IMR-90 (cell line): Measurements from ENCODE around the gene GPR62. TPM values are rescaled to one million over a fixed set of nuclear protein-coding genes. Genes with fewer than 3 reads are reported as not detected.

Experiments
- ATAC-seq: fragments of 200-7000 bp; cut with Tn5 transposase; 2 replicates; pipeline ENCODE4 v1.9.1; 2020; ENCODE audit warnings: low read depth, mild to moderate bottlenecking, moderate library complexity
- BruUV-seq: library from RNA; stranded (reverse); fragments of 400-500 nt; replicated peaks from 2 replicates; lab custom pipeline; 2021; lab: Mats Ljungman, UMichigan
- CTCF ChIA-PET: fragments of 300-600 bp; formaldehyde crosslinking; extraction: SDS; loops from one replicate; lab custom pipeline; 2021; ENCODE audit warnings: antibody characterized with exemption; lab: Yijun Ruan, JAX
- POLR2A ChIA-PET: fragments of 300-600 bp; sonication (Branson Sonifier 250); formaldehyde crosslinking; loops from one replicate; lab custom pipeline; 2022; ENCODE audit warnings: antibody characterized with exemption; ENCODE audit not compliant: unreplicated experiment; lab: Charles Lee
- DNase-seq: peaks from one replicate; pipeline ENCODE4 v3.0.0; 2013
- H2AFZ ChIP-seq: replicated peaks from 2 replicates; pipeline ENCODE3; 2013; ENCODE audit warnings: low read length, mild to moderate bottlenecking; ENCODE audit not compliant: poor library complexity
- H2AK5ac ChIP-seq: 2 replicates; pipeline ENCODE4 v1.6.1; 2013; ENCODE audit warnings: low read depth, low read length, inconsistent platforms
- H2AK9ac ChIP-seq: replicated peaks from 2 replicates; pipeline ENCODE3; 2013; ENCODE audit warnings: mild to moderate bottlenecking, low read depth, low read length, moderate library complexity; ENCODE audit not compliant: poor library complexity
- H2BK120ac ChIP-seq: 2 replicates; pipeline ENCODE4 v1.6.1; 2013; ENCODE audit warnings: low read depth, low read length, inconsistent platforms
- H2BK15ac ChIP-seq: 3 replicates; pipeline ENCODE4 v1.6.1; 2013; ENCODE audit warnings: low read depth, low read length, inconsistent platforms
- H2BK20ac ChIP-seq: 2 replicates; pipeline ENCODE4 v1.6.1; 2013; ENCODE audit warnings: low read depth, mild to moderate bottlenecking, inconsistent platforms, low read length, moderate library complexity
- H2BK5ac ChIP-seq: 2 replicates; pipeline ENCODE4 v1.6.1; 2013; ENCODE audit warnings: mild to moderate bottlenecking, low read depth, low read length, inconsistent platforms; ENCODE audit not compliant: poor library complexity, severe bottlenecking
- H3K14ac ChIP-seq: replicated peaks from 2 replicates; pipeline ENCODE4 v1.6.1; 2013; ENCODE audit warnings: low read depth, low read length, inconsistent platforms
- H3K18ac ChIP-seq: 2 replicates; pipeline ENCODE4 v1.6.1; 2013; ENCODE audit warnings: low read depth, low read length, control low read depth
- H3K23ac ChIP-seq: 2 replicates; pipeline ENCODE4 v1.6.1; 2013; ENCODE audit warnings: low read depth, low read length, inconsistent platforms
- H3K27ac ChIP-seq: 2 replicates; pipeline ENCODE4 v1.5.1; 2013; ENCODE audit warnings: mild to moderate bottlenecking, control low read depth, low read length; ENCODE audit not compliant: insufficient read depth
- H3K27me3 ChIP-seq: 2 replicates; pipeline ENCODE4 v1.6.1; 2013; ENCODE audit warnings: low read length; ENCODE audit not compliant: control insufficient read depth, insufficient read depth
- H3K36me3 ChIP-seq: 2 replicates; pipeline ENCODE4 v1.6.1; 2013; ENCODE audit warnings: low read length, mixed read lengths; ENCODE audit not compliant: control insufficient read depth, insufficient read depth
- H3K4ac ChIP-seq: 2 replicates; pipeline ENCODE4 v1.6.1; 2013; ENCODE audit warnings: low read depth, low read length, inconsistent platforms
- H3K4me1 ChIP-seq: 2 replicates; pipeline ENCODE4 v1.6.1; 2013; ENCODE audit warnings: low read length, mixed read lengths; ENCODE audit not compliant: control insufficient read depth, insufficient read depth
- H3K4me2 ChIP-seq: 2 replicates; pipeline ENCODE4 v1.6.1; 2013; ENCODE audit warnings: low read depth, mild to moderate bottlenecking, control low read depth, low read length, moderate library complexity
- H3K4me3 ChIP-seq: 2 replicates; pipeline ENCODE4 v1.5.1; 2013; ENCODE audit warnings: low read depth, mild to moderate bottlenecking, control low read depth, low read length, moderate library complexity; ENCODE audit not compliant: insufficient read depth
- H3K56ac ChIP-seq: 2 replicates; pipeline ENCODE4 v1.6.1; 2013; ENCODE audit warnings: low read length, inconsistent platforms; ENCODE audit not compliant: insufficient read depth; ENCODE audit errors: extremely low read depth
- H3K79me1 ChIP-seq, 2 experiments: 2 replicates each; pipeline ENCODE4 v1.6.1; 2013; ENCODE audit warnings: low read length in 2 of 2, inconsistent platforms in 1 of 2, low read depth in 1 of 2
- H3K9ac ChIP-seq: 2 replicates; pipeline ENCODE4 v1.6.1; 2013; ENCODE audit warnings: low read depth, low read length, control low read depth
- H3K9me1 ChIP-seq: 2 replicates; pipeline ENCODE4 v1.6.1; 2013; ENCODE audit warnings: low read length, inconsistent platforms; ENCODE audit not compliant: insufficient read depth
- H3K9me3 ChIP-seq: 2 replicates; pipeline ENCODE4 v1.6.1; 2013; ENCODE audit warnings: low read length; ENCODE audit not compliant: control insufficient read depth, insufficient read depth
- H4K20me1 ChIP-seq: 2 replicates; pipeline ENCODE4 v1.6.1; 2013; ENCODE audit warnings: low read length, inconsistent platforms; ENCODE audit not compliant: insufficient read depth
- H4K5ac ChIP-seq: 2 replicates; pipeline ENCODE4 v1.6.1; 2013; ENCODE audit warnings: mild to moderate bottlenecking, low read depth, low read length, control low read depth
- H4K8ac ChIP-seq, 2 experiments: 2 replicates each; pipeline ENCODE4 v1.6.1; 2013; ENCODE audit warnings: low read depth in 2 of 2, low read length in 2 of 2, control low read depth in 1 of 2, inconsistent platforms in 1 of 2
- H4K91ac ChIP-seq: 2 replicates; pipeline ENCODE4 v1.6.1; 2013; ENCODE audit warnings: low read depth, low read length, inconsistent platforms; ENCODE audit not compliant: insufficient read depth
- BHLHE40 ChIP-seq: fragments of 150-350 bp; IDR thresholded peaks from 2 replicates; pipeline ENCODE4 v1.6.1; 2016; ENCODE audit warnings: mild to moderate bottlenecking, low read depth, low read length
- CEBPB ChIP-seq: IDR thresholded peaks from 2 replicates; pipeline ENCODE4 v1.6.1; 2012; ENCODE audit warnings: low read depth, low read length, improper control_type of control experiment
- CHD1 ChIP-seq: IDR thresholded peaks from 2 replicates; pipeline ENCODE4 v1.6.1; 2012; ENCODE audit warnings: low read depth, low read length, improper control_type of control experiment
- FOS ChIP-seq: fragments of 150-350 bp; IDR thresholded peaks from 2 replicates; pipeline ENCODE4 v1.6.1; 2016; ENCODE audit warnings: low read depth, low read length
- MAFK ChIP-seq: IDR thresholded peaks from 2 replicates; pipeline ENCODE4 v1.6.1; 2012; ENCODE audit warnings: low read depth, low read length, improper control_type of control experiment
- MAZ ChIP-seq: IDR thresholded peaks from 2 replicates; pipeline ENCODE4 v1.6.1; 2012; ENCODE audit warnings: low read depth, mild to moderate bottlenecking, low read length, improper control_type of control experiment, moderate library complexity, borderline replicate concordance
- MXI1 ChIP-seq: IDR thresholded peaks from 2 replicates; pipeline ENCODE4 v1.6.1; 2012; ENCODE audit warnings: low read depth, mild to moderate bottlenecking, low read length, moderate library complexity, borderline replicate concordance
- NFE2L2 ChIP-seq: fragments of 150-350 bp; IDR thresholded peaks from 2 replicates; pipeline ENCODE4 v1.6.1; 2016; ENCODE audit warnings: low read depth, mild to moderate bottlenecking, low read length
- POLR2A ChIP-seq: IDR thresholded peaks from 2 replicates; pipeline ENCODE4 v1.6.1; 2012; ENCODE audit warnings: mild to moderate bottlenecking, low read depth, low read length
- RAD21 ChIP-seq: IDR thresholded peaks from 2 replicates; pipeline ENCODE4 v1.6.1; 2012; ENCODE audit warnings: low read length, improper control_type of control experiment
- RCOR1 ChIP-seq: IDR thresholded peaks from 2 replicates; pipeline ENCODE4 v1.6.1; 2012; ENCODE audit warnings: mild to moderate bottlenecking, low read length, improper control_type of control experiment; ENCODE audit not compliant: insufficient replicate concordance
- SMC3 ChIP-seq: fragments of 150-350 bp; IDR thresholded peaks from 2 replicates; pipeline ENCODE4 v1.6.1; 2016; ENCODE audit warnings: low read depth, mild to moderate bottlenecking, antibody characterized with exemption, low read length, moderate library complexity
- WGBS, 2 experiments: methylation state at CpG; one replicate each; pipeline versions ENCODE4 v1.1.5 to v1.1.7; 2013; ENCODE audit warnings: missing lambda C conversion rate in 2 of 2; ENCODE audit not compliant: insufficient read length in 1 of 2; ENCODE audit errors: extremely low coverage in 2 of 2; 5-methylcytosine and 5-hydroxymethylcytosine counted together
- dilution Hi-C: fragments of 300-500 bp; cut with HindIII; formaldehyde crosslinking; loops from one replicate; pipeline ENCODE4 v1.14.3; 2018; ENCODE audit warnings: low sequenced_read_pairs; ENCODE audit not compliant: unreplicated experiment
- in situ Hi-C: fragments of 300-500 bp; cut with MboI; formaldehyde crosslinking; loops from 3 replicates; pipeline ENCODE4 v1.14.3; 2019; ENCODE audit warnings: low sequenced_read_pairs, inconsistent platforms, mixed read lengths
- intact Hi-C: fragments of 100-400 bp; cut with micrococcal nuclease; formaldehyde crosslinking; loops from 2 replicates; pipeline ENCODE4 v1.10.0; 2022
- polyA plus RNA-seq, 3 experiments: library from polyadenylated mRNA; depleted of rRNA; stranded (reverse); fragments of >200 nt; gene quantifications; 2 replicates each; pipeline ENCODE4 v1.2.3, GENCODE V29; 2012; ENCODE audit warnings: low replicate concordance in 1 of 3
- total RNA-seq: library from RNA; depleted of rRNA; stranded (reverse); fragments of >200 nt; gene quantifications from 2 replicates; pipeline ENCODE4 v1.2.3, GENCODE V29; 2012
- TF ChIP-seq, protein P1 (sequence below): fragments of 150-350 bp; IDR thresholded peaks from 2 replicates; pipeline ENCODE4 v1.6.1; 2017; ENCODE audit warnings: mild to moderate bottlenecking, antibody characterized with exemption, low read length, low read depth
- TF ChIP-seq, protein P2 (sequence below): conservative IDR thresholded peaks from 2 replicates; pipeline ENCODE4 v1.5.1; 2012; ENCODE audit warnings: mild to moderate bottlenecking, low read depth, low read length, improper control_type of control experiment

Gene GPR62
- total and polyA plus RNA-seq, 2 of the 4 experiments (the other 2 are of a cell fraction), result under 0.01 TPM; not detected in 1

DNA sequence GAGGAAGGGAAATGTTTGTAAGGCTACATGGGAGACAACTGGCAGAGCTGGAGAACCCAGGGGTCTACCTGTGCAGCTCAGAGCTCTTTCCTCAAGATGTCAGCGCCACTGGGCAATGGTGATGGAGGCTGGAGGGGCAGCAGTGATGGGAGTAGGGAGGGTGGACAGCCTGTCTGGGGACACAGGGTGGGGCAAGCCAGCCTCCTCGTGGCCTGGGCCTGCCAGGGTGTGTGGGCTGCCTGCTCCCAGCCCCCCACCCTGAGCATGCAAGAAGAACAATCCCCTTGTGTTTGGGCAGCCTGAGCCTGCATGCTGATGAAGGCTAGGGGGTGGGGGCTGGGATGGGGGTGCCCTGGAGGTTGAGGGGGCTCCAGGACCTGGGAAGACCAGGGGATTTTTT is 10.8 kb downstream of the GPR62 start:
- Histone ChIP-seq H4K5ac (no peak overlapping the region), H3K4me3 (no peak overlapping the region; the same call in 1 of the 2 replicates), H2BK5ac (no peak overlapping the region), H3K4ac (peak overlapping the region; percentile 97; the same call in 1 of the 2 replicates), H2BK120ac (no peak overlapping the region), H3K14ac (0 out of 2 replicates have a peak overlapping the region, but pooled peaks have one; percentile 13), H3K79me1 (peaks cover 36 to 69% of the 10 kb centered on the region in 2 experiments), H2BK15ac (no peak overlapping the region), H2BK20ac (no peak overlapping the region), H3K23ac (no peak overlapping the region), H2AFZ (peak overlapping the region; percentile 34), H3K9me3 (no peaks in the 10 kb centered on the region), H2AK5ac (no peak overlapping the region), H3K4me1 (peaks cover 28% of the 10 kb centered on the region), H4K20me1 (peaks cover 16% of the 10 kb centered on the region), H3K9me1 (peaks cover 19% of the 10 kb centered on the region), H3K9ac (no peak overlapping the region), H3K56ac (no peak overlapping the region), H3K36me3 (no peaks in the 10 kb centered on the region; the same call in 1 of the 2 replicates), H4K91ac (peak overlapping the region; percentile 28; the same call in 1 of the 2 replicates), H3K4me2 (peak overlapping the region; percentile 99; the same call in 1 of the 2 replicates), H3K27ac (no peak overlapping the region), H3K18ac (no peak overlapping the region), H4K8ac (no peak overlapping the region), H2AK9ac (peak overlapping the region; percentile 98), H3K27me3 (no peaks in the 10 kb centered on the region)
- ChIA-PET CTCF (interaction anchor here (1.0 kb wide), 1 partner anchor 24 kb away, joined by 3 read pairs; the partner anchor contains the start of gene RRP9), POLR2A (no interaction called here)
- WGBS, 2 experiments, result no CpG with 5 or more reads among the region's 2 CpGs
- ATAC-seq, result no peak
- dilution Hi-C loops, result no loop called here
- in situ Hi-C loops, result loop anchor here (25.0 kb wide), 1 partner anchor 1629 kb away; the partner anchor contains the start of genes RASSF1, TUSC2 and ZMYND10
- TF ChIP-seq, protein P1, sequence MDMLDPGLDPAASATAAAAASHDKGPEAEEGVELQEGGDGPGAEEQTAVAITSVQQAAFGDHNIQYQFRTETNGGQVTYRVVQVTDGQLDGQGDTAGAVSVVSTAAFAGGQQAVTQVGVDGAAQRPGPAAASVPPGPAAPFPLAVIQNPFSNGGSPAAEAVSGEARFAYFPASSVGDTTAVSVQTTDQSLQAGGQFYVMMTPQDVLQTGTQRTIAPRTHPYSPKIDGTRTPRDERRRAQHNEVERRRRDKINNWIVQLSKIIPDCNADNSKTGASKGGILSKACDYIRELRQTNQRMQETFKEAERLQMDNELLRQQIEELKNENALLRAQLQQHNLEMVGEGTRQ, result no peak
- TF ChIP-seq MXI1 (no peak), BHLHE40 (no peak), POLR2A (no peak), MAZ (no peak), NFE2L2 (no peak), CHD1 (no peak), MAFK (no peak), RCOR1 (no peak), FOS (no peak), SMC3 (no peak), CEBPB (no peak), RAD21 (no peak)
- TF ChIP-seq, protein P2, sequence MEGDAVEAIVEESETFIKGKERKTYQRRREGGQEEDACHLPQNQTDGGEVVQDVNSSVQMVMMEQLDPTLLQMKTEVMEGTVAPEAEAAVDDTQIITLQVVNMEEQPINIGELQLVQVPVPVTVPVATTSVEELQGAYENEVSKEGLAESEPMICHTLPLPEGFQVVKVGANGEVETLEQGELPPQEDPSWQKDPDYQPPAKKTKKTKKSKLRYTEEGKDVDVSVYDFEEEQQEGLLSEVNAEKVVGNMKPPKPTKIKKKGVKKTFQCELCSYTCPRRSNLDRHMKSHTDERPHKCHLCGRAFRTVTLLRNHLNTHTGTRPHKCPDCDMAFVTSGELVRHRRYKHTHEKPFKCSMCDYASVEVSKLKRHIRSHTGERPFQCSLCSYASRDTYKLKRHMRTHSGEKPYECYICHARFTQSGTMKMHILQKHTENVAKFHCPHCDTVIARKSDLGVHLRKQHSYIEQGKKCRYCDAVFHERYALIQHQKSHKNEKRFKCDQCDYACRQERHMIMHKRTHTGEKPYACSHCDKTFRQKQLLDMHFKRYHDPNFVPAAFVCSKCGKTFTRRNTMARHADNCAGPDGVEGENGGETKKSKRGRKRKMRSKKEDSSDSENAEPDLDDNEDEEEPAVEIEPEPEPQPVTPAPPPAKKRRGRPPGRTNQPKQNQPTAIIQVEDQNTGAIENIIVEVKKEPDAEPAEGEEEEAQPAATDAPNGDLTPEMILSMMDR, result no peak
- no TSS peak for BruUV-seq
- no peak for DNase-seq
- intact Hi-C loops, result no loop called here
